Astrocyte of the cerebellum (primary cell): ENCODE results near the gene CEND1.

Source experiments
- DNase-seq: peaks from one replicate; pipeline ENCODE4 v3.0.0-alpha.2; 2011; ENCODE audit warnings: low read depth
- H3K4me3 ChIP-seq: 2 replicates; pipeline ENCODE4 v1.5.1; 2011; ENCODE audit warnings: mild to moderate bottlenecking, low read depth, low read length, moderate library complexity
- in situ Hi-C: cut with HindIII; loops from 2 replicates; pipeline ENCODE4 v1.10.0; 2017; ENCODE audit warnings: low sequenced_read_pairs
- TF ChIP-seq, protein P1 (sequence below): IDR thresholded peaks from 2 replicates; pipeline ENCODE4 v1.5.1; 2012; ENCODE audit warnings: low read length, low read depth, moderate library complexity, mild to moderate bottlenecking; ENCODE audit errors: missing control alignments

CEND1 gene

DNA sequence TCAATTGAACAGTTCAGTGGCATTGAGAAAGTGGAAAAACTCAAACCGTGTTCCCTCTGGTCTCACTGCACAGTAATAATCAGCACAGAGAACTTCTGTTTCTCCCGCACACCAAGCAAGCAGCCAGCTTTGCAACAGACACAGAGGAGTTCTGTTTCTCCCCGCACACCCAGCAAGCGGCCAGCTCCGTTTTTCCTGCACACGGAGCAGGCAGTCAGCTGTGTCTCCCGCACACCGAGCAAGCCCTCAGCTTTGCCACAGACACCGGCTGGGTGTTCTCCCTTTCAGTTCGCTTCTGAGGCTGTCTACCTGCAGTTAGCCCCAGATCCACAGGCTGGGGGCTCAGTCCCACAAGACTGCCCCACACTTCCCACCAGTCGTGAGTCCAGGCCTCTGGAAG, 52.5 kb downstream of the CEND1 start:
- TF ChIP-seq, protein P1, sequence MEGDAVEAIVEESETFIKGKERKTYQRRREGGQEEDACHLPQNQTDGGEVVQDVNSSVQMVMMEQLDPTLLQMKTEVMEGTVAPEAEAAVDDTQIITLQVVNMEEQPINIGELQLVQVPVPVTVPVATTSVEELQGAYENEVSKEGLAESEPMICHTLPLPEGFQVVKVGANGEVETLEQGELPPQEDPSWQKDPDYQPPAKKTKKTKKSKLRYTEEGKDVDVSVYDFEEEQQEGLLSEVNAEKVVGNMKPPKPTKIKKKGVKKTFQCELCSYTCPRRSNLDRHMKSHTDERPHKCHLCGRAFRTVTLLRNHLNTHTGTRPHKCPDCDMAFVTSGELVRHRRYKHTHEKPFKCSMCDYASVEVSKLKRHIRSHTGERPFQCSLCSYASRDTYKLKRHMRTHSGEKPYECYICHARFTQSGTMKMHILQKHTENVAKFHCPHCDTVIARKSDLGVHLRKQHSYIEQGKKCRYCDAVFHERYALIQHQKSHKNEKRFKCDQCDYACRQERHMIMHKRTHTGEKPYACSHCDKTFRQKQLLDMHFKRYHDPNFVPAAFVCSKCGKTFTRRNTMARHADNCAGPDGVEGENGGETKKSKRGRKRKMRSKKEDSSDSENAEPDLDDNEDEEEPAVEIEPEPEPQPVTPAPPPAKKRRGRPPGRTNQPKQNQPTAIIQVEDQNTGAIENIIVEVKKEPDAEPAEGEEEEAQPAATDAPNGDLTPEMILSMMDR: no peak

More for the DNA sequence above, 52.5 kb downstream of the CEND1 start:
- no peak for DNase-seq
- in situ Hi-C loops: no loop called here
- H3K4me3 ChIP-seq: no peak overlapping the region
